DMS53 treated with DMSO at 0.1 percent for 48 hours (cell line): ENCODE measurements around the gene INSL3.
"Not testable (repeated sequence)": the region's sequence is repeated elsewhere in the genome, so short reads cannot be mapped to it uniquely, and the experiment has no call there.

Source experiments
- DNase-seq: peaks from one replicate; lab custom pipeline; 2025; ENCODE audit not compliant: unreplicated experiment; lab: John Stamatoyannopoulos, UW

Gene INSL3

GRCh38 chr19:17826508-17827056 is 5.3 kb upstream of the INSL3 start:
- DNase-seq, result no peak

- no peak for DNase-seq
These were observed 3.0 kb upstream of the INSL3 start for GRCh38 chr19:17824339-17824738.

- DNase-seq, result no peak
These were observed 3.5 kb downstream of the INSL3 start for GRCh38 chr19:17817668-17818363.

- DNase-seq, result no peak
These were observed 9.2 kb downstream of the INSL3 start for GRCh38 chr19:17812099-17812498.

- DNase-seq, result no peak
These were observed 9.6 kb downstream of the INSL3 start for GRCh38 chr19:17811681-17812080.

DNA sequence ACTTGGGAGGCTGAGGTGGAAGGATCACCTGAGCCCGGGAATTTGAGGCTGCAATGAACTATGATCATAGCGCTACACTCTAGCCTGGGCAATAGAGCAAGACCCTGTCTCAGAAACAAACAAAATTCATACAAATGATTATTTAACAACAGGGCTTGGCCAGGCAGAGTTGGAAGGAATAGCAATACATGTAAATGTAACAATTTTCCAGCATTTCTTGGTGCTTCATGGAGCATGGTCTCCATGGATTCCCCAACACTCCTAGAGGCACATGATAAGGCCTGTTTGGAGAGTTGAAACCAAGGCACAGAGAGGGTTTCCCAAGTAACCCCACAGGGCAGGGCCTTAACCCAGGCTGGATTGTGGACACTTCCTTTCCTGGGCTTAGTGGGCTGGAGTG is 10.2 kb downstream of the INSL3 start:
- DNase-seq, result no peak

DNA sequence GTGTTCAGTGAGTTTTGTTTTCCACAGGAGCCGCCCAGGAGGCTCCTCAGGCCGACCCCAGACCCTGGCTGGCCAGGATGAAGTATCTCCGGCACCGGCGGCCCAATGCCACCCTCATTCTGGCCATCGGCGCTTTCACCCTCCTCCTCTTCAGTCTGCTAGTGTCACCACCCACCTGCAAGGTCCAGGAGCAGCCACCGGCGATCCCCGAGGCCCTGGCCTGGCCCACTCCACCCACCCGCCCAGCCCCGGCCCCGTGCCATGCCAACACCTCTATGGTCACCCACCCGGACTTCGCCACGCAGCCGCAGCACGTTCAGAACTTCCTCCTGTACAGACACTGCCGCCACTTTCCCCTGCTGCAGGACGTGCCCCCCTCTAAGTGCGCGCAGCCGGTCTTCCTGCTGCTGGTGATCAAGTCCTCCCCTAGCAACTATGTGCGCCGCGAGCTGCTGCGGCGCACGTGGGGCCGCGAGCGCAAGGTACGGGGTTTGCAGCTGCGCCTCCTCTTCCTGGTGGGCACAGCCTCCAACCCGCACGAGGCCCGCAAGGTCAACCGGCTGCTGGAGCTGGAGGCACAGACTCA is 13.5 kb downstream of the INSL3 start:
- no peak for DNase-seq

DNA sequence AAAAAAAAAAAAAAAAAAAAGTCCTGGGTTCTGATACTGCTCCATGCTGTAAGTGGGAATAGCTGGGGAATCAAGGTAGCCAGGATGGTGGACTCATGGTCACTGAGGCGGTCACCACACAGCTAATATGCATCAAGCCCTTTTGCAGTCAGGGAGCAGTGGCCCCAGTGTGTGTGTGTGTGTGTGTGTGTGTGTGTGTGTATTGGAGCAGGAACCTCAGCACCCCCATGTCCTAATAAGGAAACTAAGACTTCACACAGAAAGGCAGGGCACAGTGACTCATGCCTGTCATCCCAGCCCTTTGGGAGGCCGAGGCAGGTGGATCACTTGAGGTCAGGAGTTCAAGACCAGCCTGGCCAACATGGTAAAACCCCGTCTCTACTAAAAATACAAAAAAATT is 14.4 kb downstream of the INSL3 start:
- DNase-seq, result no peak

DNA sequence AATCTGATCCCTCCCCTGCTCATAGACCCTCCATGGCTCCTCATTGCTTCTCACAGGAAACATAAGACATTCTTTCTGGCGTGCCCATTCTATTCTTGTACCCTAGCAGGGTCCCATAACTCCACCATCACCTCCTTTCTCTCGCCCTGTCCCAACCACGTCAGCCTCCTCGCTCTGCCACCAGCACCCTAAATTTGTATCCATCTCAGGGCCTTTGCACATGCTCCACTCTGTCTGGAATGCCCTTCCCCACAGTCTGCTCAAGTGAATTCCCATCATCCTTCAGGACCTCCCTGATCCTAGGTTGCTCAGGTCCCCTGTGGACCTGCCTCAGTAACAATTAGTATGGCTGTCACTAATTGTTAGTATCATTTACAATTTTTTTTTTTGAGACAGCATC is 15.9 kb downstream of the INSL3 start:
- no peak for DNase-seq

- DNase-seq, result no peak
These were observed 17.9 kb downstream of the INSL3 start for GRCh38 chr19:17803264-17803896.

GRCh38 chr19:17802137-17802858 is 19.0 kb downstream of the INSL3 start:
- no peak for DNase-seq

DNA sequence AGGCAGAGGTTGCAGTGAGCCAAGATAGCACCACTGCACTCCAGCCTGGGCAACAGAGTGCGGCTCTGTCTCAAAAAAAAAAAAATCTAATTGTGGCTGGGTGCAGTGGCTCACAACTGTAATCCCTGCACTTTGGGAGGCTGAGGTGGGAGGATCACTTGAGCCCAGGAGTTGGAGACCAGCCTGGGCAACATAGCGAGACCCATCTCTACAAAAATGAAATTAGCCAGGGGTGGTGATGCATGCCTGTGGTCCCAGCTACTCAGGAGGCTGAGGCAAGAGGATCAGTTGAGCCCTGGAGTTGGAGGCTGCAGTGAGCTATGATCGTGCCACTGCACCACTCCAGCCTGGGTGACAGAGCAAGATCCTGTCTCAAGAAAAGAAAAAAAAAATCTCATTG is 22.7 kb downstream of the INSL3 start:
- DNase-seq, result not testable (repeated sequence)

GRCh38 chr19:17797424-17798201 is 23.7 kb downstream of the INSL3 start:
- peak; percentile 61 for DNase-seq

DNA sequence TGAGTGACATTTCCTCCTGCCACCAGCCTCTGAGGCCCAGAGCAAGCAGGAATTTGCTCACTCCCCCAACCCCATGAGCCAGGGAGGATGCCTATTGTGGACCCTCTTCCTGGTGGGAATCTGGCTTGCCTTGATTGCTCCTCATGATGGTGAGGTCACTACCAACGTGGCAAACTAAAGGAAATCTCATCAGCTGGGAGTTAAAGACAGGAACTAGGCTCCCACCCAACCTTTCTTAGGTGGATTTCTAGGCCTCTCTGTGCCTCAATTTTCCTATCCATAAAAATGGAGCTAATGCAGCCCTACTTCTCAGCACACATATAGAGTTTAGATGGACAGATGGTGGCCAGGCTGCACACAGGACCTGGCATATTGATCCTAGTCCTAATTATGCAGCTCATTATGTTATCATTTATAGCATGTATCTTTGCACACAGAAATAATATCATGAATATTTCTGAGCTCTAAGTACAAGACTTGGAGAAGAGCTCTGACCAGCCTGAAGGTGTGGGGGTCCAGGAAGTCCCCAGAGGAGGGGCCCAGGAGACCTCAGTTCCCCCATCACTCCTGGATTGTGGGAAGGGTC is 24.4 kb downstream of the INSL3 start:
- no peak for DNase-seq

DNA sequence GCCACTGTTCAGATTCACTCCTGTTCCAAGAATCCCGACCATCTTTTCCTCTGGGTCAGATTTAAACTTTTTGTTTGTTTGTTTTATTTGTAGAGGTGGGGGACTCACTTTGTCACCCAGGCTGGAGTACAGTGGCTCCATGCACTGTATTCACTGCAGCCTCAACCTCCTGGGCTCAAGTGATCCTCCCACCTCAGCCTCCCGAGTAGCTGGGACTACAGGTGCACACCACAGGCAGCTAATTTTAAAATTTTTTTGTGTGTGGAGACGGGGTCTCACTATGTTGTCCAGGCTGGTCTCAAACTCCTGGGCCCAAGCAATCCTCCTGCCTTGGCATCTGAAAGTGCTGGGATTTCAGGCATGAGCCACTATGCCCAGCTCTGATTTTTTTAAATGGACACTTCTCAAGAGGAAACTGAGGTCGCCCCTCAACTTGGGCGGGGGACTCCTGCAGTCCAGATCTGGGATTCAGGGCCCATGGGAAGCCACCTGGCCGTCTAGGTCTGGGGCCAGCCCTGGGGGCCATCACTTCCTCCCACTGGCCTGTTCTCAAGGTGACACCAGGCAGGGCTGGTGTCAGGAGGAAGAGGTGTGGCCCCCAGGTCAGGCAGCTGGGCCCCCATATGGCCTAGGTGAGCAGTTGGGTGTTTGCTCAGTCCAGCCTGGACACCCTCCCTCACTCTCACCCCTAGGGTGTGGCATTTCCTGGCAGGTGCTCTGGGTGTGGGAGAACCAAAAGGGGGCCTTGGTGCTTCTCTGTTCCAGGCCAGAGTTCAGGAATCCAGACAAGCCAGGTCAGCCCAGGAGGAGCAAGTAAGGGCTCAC is 25.1 kb downstream of the INSL3 start:
- DNase-seq, result no peak

DNA sequence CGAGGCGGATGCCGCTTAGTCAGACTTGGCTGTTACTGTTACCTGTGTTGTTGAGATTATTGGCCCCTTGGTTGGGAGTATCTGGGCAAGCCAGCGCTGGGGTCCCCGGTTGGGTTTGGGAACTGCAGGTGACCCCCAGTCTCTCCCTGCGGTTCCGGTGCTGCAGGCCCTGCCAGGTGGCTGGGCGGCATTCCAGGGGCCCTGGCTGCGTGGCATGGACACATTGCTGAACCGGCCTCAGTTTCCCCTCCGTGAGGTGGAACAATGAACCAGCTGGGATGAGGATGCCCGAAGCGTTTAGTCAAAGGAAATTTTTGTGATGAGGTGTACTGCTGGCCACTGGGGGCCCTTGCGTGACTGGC is 25.8 kb downstream of the INSL3 start:
- DNase-seq, result no peak

- peak; percentile 52 for DNase-seq
These were observed 26.4 kb downstream of the INSL3 start, which contains the start of gene B3GNT3 for GRCh38 chr19:17794731-17795494. B3GNT3 (plus strand) TSS chr19:17795138; CDS start chr19:17807808, 12,670 bp downstream.

GRCh38 chr19:17794412-17794730 is 26.9 kb downstream of the INSL3 start:
- no peak for DNase-seq
